Esophagus muscularis mucosa (tissue), 4 donors: ENCODE data around the gene PCBD2.

ENCODE experiments used
- EP300 ChIP-seq: sonication (generic); formaldehyde crosslinking; IDR thresholded peaks from one replicate; pipeline ENCODE4 v1.6.1; 2017; ENCODE audit warnings: antibody characterized with exemption
- POLR2A ChIP-seq: fragments of 450-650 bp; IDR thresholded peaks from one replicate; pipeline ENCODE4 v1.6.1; 2017; ENCODE audit warnings: antibody characterized with exemption, moderate library complexity, mild to moderate bottlenecking, low read depth
- TF ChIP-seq, protein P1 (sequence below), 3 experiments: fragments of 200-600 bp in 2 of 3; fragments of 450-650 bp in 1 of 3; sonication (generic) in 2 of 3; IDR thresholded peaks; one replicate each; pipeline ENCODE4 v1.5.1; 2017 to 2019; ENCODE audit warnings: antibody characterized with exemption in 3 of 3, mild to moderate bottlenecking in 2 of 3, moderate library complexity in 1 of 3

DNA sequence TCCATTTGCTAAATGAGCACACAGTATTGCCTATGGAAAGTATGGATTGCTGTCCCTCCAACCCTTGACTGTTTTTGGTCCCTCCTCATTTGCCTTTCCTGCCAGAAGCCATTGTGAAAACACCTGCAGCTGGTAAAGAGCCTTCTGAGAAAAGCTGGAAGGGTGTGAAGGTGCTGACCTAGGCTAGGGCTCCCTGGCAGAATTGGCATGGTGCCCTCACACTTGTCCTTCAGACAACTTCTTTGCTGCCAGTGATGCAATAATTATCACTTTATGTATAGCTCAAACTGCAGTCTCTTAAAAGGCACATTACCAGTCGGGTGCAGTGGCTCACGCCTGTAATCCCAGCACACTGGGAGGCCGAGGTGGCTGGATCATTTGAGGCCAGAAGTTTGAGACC lies 26.5 kb upstream of the PCBD2 start:
- TF ChIP-seq, protein P1, sequence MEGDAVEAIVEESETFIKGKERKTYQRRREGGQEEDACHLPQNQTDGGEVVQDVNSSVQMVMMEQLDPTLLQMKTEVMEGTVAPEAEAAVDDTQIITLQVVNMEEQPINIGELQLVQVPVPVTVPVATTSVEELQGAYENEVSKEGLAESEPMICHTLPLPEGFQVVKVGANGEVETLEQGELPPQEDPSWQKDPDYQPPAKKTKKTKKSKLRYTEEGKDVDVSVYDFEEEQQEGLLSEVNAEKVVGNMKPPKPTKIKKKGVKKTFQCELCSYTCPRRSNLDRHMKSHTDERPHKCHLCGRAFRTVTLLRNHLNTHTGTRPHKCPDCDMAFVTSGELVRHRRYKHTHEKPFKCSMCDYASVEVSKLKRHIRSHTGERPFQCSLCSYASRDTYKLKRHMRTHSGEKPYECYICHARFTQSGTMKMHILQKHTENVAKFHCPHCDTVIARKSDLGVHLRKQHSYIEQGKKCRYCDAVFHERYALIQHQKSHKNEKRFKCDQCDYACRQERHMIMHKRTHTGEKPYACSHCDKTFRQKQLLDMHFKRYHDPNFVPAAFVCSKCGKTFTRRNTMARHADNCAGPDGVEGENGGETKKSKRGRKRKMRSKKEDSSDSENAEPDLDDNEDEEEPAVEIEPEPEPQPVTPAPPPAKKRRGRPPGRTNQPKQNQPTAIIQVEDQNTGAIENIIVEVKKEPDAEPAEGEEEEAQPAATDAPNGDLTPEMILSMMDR (IDR thresholded peaks at IDR 0.05), result no peak
- no peak for TF ChIP-seq POLR2A
- TF ChIP-seq EP300, result no peak
